CD4-positive, alpha-beta T cell treated with Interleukin-17A for 1 hour (primary cell): ENCODE data around the gene BIRC7.
A peak's percentile ranks its signal among the peaks of the same experiment; 100 is the strongest.

Source experiments
- DNase-seq: peaks from one replicate; pipeline ENCODE4 v3.0.0-alpha.2; 2020

The BIRC7 gene

DNA sequence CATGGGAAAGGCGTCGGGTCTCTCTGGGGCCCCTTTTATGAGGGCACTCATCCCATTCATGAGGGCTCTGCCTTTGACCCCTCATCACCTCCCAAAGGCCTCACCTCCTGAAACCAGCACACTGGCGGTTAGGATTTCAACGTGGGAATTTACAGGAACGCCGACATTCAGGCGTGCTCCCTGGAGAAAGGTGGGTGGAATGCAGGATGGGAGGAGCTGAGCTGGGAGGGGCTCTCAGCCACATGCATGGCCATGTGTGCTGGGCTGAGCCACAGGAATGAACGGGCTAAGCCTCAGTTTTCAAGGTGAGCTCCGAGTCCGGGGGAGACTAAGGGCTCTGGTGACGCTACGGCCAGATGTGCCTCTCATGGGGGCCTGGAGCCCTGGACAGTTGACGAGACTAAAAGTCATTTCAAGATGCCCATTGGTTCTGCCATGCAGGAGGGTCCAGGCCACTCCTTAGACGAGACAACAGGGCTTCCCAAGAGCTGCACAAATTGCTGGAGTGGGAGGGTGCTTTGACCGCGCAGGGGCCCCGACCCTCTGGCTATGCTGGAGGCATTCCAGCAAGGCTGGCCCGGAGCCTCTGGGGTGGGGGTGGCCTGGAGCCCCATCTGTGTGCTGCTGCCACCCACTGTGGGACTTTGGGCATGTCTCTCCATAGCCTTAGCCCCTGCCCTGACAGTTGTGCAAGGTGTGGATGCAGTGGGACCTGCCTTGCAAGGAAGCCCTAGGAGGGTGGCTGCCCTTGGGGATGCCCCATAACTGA, 33.1 kb downstream of the BIRC7 start:
- no peak for DNase-seq

GRCh38 chr20:63269724-63270123, 34.0 kb downstream of the BIRC7 start:
- no peak for DNase-seq

- no peak for DNase-seq
These were observed 35.1 kb downstream of the BIRC7 start for GRCh38 chr20:63270606-63271325.

DNA sequence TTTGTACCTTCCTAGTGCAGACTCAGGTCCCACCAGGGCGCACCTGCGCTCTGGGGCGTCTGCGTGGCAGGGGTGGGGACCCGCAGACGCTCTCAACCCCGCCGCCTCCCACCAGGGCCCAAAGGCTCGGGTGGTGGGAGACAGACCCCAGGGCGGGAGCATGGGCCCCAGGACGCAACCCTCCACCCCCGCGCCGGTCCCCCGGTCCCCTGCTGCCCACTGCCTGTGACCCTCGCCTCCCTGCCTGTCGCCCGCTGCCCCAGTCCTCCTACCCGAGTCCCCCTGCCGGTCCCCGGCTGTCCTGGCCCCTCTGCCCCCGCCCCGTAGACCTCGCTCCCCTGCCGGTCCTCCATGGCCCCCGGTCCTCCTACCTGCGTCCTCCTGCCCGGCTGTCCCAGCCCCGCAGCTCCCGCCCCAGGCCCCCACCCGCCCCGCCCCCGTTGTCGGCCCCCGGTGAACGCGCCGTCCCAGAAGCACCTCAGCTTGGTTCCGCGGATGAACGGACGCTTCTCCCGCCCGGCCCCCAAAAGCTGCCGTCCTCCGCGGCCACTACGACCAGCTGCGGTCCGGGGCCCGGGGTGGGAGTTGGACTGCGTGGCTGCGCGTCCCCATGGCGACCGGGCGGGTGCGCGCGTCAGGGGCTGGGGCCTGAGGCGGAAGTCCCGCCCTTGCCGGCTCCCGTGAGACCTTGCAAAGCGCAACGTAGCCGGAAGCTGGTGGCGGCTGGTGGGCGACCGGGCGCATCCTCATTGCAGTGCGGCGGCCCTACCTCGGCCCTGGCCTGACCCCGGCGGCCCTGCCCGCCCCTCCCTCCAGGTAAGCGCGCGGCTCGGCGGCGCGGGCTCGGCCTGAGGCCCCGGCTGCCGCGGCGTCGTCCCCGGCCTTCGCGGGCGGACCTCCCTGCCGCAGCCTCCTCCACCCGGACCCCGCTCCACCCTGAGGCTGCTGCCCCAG, 36.7 kb downstream of the BIRC7 start, which contains the start of gene ARFGAP1:
TSS of gene ARFGAP1 (plus strand) at position 709 of the 954 bp plus-strand sequence. CDS start 2,768 bp downstream, outside the sequence.
- DNase-seq = peak; percentile 89

GRCh38 chr20:63273059-63273579, 37.4 kb downstream of the BIRC7 start:
- DNase-seq = no peak

- no peak for DNase-seq
These were observed 38.1 kb downstream of the BIRC7 start for GRCh38 chr20:63273635-63274380.

DNA sequence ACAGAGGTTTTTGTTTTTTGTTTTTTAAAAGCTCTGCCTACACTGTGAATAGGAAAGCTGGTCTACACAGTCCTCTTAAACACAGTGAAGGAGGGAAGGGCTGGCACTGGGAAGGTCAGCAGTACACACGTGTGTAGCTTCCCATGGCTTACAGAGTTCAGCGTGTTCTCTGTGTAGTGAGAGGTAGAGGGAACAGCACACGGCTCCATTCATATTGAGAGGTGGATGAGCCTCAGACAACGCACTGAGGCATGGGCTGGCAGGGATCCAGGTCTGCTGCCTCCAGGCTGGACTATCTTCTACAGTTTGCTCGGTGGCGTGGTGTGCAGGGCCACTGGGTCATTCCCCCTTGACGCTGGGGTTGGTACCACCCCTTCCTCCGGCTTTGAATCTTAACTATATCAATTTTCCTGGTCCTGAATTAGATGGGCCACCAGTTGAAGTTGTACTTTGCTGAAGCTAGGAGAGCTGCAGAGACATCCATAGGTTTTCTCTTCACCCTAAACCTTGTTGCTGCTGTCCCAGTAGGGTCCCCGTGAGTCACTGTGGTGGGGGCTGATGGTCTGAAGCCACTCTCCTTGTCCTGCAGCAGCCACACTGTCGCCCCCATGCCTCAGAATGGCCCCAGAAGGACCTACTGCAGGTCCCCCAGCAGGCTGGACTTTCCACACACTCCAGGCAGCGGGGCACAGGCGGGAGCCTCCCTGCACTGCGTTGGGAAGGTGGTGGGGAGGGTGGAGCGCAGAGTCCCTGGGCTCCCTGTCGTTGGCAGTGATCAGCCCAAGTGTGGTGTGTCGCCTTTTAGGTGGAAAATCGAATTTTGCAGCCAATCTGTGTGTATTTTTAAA, 38.9 kb downstream of the BIRC7 start:
- no peak for DNase-seq

GRCh38 chr20:63275825-63276224, 40.1 kb downstream of the BIRC7 start:
- no peak for DNase-seq

GRCh38 chr20:63276956-63277355, 41.3 kb downstream of the BIRC7 start:
- DNase-seq = no peak

- no peak for DNase-seq
These were observed 42.0 kb downstream of the BIRC7 start for GRCh38 chr20:63277466-63278272.

GRCh38 chr20:63278661-63279060, 43.0 kb downstream of the BIRC7 start:
- no peak for DNase-seq

- no peak for DNase-seq
These were observed 44.2 kb downstream of the BIRC7 start for GRCh38 chr20:63279931-63280330.

DNA sequence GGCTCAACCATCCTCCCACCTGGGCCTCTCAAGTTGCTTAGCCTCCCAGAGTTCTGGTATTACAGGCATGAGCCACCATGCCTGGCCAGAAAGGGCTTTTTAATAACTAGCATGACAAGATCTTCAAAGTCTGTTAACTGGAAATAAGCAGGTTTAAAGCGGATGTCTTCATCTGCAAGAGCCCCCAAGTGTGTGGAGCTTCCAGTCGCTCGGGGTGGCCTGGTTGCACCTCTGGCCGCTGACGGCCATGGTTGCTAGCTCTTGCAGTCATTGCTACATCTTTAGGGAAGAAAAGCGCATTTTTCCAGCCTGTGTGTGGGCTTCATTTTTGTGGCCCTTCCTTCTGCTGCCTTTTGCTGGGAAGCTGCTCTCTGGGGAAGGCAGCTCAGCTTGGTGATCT, 44.7 kb downstream of the BIRC7 start:
- no peak for DNase-seq

GRCh38 chr20:63280929-63281545, 45.3 kb downstream of the BIRC7 start:
- DNase-seq = no peak

DNA sequence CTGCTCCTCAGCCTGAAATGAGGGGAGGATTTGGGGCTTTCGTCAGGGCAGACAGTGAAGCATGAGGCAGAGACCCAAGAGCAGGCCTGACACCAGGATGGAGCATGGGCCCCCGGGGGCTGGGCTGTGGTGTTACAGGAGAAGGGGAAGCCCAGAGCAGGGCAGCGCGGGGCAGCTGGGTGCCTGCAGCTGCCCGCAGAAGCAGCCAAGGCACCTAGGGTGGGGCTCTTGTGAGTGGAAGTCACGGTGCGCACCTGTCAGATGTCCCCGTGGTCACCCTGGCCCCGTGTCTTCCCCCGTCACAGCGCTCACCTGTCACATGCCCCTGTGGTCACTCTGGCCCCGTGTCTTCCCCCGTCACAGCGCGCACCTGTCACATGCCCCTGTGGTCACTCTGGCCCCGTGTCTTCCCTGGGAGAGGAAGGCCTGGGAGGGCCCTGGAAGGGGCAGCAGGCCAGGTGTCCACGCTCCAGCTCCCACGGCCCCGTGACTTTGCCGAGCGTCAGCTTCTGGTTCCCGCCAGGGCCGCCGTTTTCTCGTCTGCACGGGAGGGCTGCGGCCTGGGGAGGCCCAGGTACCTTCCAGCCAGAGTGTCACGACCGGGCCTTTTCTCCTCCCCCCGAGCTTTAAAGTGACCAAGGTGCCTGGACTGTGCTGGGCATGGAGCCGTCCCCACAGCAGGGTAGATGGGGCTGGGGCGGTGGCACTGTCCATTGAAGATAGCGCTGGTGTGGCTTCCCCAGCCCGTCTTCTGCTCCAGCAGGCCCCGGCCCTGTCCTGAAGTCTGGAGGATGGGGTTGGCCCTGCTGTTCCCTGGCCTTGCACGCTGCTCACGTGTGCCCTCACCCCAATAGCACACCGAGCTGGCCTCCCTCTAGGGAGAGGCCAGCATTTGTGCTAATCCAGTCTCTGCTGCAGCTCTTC, 46.3 kb downstream of the BIRC7 start:
- DNase-seq = no peak

- DNase-seq = no peak
These were observed 47.2 kb downstream of the BIRC7 start for GRCh38 chr20:63282946-63283345.

DNA sequence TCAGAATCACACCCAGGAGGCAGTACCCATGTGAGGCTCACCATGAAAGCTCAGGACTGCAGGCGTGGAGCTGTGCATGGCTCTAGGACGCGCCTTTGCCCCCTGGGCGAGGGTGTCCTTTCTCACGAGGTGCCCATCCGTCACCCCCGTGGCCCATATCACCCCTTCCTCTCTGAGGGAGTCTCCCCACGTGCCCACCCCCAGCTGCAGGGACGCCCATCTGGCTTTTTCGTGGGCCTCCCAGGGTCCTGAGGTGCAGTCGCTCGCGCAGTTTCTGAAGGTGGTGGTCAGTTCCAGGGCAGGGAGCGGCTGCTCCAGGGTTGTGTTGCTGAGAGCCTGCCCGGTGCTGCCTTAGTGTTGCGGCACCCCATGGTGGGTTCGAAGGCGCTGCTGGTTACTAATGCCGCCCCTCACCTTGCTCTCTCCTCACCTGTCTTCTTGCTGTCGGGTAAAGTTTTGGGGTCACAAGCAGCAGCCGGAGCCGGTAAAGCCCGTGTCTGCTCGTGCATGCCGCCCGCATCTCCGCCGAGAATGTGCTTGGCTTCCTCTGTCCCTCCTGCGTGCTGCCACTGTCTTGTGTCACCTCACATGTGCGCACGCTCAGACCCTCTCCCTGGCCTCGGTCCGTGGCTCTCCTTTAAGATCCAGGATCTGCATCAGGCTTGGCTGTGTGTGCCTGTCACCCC, 47.8 kb downstream of the BIRC7 start:
- DNase-seq = no peak

DNA sequence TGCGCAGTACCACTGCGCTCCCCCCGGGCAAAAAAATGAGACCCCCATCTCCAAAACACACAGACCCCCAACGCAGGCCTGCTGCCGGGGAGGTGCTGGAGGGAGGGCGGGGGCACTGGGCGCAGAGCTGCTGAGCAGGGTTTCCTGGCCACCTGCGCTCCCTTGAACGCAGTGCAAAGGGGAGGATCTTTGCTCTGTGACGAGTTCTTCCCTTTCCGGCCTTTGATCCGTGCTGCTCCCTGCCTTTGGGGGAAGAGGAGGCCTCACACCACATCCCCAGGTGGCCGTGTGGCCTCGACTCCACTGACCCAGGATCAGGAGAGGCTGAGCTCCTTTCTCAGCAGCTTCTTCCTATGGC, 48.4 kb downstream of the BIRC7 start:
- DNase-seq = peak; percentile 28
